Stimulated activated CD4-positive, alpha-beta T cell treated with anti-CD3 and anti-CD28 coated beads, TNF-alpha, amount 100 ng/mL, for 4 hours (primary cell): Measurements from ENCODE around the gene CNIH2.
"Not testable (repeated sequence)": the region's sequence is repeated elsewhere in the genome, so short reads cannot be mapped to it uniquely, and the experiment has no call there.

Experiments used
- DNase-seq, 3 experiments: peaks; one replicate each; pipeline ENCODE4 v3.0.0-alpha.2; 2020; ENCODE audit warnings: low read depth in 3 of 3

Gene CNIH2

DNA sequence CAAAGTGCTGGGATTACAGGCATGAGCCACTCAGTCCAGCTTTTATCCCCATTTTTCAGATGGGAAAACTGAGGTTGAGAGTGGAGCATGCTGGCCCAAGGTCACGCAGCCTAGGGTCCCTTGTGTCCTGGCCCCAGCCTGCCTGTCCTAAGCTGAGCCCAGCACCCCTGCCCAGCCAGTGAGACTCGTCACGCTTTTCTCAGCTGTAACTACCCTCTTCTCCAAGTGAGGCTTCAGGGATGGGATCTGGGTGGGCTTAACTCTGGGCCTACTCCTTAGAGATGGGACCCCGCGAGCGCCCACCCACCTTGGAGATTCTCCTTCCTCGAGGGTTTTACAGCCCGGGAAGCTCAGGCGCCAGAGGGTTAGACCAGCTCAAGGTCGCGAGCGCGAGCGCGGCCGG is 13.3 kb downstream of the CNIH2 start:
- no peak for DNase-seq

DNA sequence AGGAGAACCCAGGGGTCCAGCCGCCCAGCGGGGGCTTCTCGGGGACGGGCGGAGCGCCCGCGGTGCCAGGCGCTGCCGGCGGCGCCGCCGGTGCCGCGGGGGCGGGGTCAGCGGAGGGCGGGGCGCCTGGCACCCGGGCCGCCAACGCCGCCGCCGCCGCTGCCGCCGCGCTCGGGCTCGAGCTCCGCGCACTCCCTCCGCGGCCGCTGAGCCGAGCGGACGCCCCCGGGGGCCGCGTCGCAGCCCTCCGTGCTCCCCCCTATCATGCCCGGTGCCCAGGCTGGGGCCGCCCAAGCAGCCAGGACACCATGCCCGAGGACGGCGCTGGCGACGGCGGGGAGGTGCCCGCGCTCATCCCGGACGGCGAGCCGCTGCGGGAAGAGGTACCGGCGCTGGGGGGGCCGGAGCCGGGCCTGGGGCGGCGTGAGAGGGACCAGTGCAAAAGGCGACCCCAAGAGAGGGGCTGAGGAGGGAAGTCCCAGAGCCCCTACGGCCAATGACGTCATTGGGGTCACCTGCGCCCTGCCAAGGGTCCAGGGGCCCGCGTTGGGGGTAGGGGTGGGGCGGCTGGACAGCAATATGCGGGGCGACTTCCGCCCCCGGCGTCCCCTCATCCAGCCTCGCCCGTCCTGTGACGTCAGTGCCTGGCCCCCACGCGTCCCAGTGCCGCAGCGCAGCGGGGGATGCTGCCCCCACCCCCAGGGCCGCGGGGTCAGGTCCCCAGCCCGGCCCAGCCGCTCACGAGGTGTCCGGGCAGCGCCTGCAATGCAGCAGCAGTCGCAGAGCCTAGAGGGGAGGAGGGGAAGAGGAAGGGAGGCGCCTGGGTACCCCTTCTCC is 13.9 kb downstream of the CNIH2 start, which contains the start of gene TMEM151A:
Gene TMEM151A, plus strand, starts transcription at position 189 of the 837 bp plus-strand sequence. Its CDS starts 120 bp downstream, at position 309.
- DNase-seq = no peak

DNA sequence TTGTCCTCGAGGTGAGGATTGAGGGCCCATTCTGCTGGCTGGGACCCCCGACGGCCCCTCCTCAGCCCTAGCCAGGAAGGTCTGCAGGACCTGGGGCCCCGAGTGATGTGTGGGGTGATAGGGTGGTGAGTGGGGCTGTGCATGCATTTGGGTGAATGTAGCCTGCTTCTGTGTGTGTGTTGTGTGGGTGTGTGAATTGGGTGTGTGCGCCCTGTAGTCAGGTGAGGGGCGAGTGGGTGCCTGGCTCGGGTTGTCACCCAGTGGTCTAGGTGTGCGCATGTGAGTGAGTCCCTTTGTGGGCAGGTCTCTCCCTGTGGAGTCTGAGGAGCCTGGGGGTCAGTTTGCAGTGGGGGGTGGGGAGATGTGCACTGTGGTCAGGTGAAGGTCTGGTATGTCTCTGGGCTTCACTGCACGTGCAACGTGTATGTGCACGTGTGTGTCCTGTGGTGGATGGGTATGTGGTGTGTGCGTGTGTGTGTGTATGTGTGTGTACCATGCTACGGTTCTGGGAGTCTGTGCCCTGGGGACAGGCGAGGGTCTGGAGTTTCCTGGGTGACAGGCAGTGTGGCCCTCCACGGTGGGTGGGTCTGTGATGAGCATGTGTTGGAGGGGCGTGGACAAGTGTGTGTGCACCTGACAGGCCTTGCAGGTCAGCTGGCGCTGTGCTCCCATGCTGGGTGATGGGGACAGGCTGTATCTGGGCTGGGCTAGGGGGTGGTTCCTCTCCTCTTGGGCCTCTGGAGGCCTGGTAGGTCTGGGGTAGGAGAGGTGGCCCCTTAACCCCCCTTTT is 14.8 kb downstream of the CNIH2 start:
- DNase-seq = no peak

- no peak for DNase-seq
Observed at GRCh38 chr11:66293352-66293751, 15.4 kb downstream of the CNIH2 start.

GRCh38 chr11:66293777-66294625 is 16.0 kb downstream of the CNIH2 start:
- DNase-seq = no peak

GRCh38 chr11:66294626-66295620 is 16.9 kb downstream of the CNIH2 start:
- no peak for DNase-seq

DNA sequence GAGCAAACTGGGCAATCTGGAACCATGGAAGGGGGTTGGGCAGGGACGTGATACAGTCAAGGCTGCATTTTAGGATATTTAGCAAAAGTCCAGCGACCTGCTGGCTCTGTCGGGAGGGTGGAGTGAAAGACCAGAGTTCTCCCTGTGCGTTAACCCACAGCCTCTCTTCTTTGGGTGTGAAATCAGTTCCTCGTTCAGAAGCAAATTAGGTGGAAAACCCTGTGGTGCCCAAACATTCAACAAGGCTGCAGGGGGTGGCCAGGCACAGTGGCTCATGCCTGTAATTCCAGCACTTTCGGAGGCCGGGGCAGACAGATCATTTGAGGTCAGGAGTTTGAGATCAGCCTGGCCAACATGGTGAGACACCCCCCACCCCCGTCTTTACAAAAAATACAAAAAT is 19.6 kb downstream of the CNIH2 start:
- DNase-seq = no peak

DNA sequence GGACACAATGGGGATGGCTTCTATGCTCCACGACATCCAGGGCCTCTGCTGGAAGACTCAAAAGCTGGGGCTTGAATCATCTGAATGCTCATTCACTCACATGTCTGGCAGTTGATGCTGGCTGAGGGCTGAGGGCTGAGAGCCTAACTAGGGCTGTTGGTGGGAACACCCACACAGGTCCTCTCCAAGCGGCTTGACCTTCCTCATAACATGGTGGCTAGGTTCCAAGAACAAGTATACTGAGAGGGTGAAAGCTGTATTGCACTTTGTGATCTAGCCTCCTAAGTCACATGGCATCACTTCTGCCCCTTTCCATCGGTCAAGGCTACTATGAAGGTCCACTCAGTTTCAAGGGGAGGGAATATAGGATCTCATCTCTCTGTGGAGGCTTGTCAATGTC is 21.2 kb downstream of the CNIH2 start:
- DNase-seq = no peak

- no peak for DNase-seq
Observed at GRCh38 chr11:66302656-66303055, 24.7 kb downstream of the CNIH2 start.

- no peak for DNase-seq
Observed at GRCh38 chr11:66309475-66309874, 31.5 kb downstream of the CNIH2 start.

DNA sequence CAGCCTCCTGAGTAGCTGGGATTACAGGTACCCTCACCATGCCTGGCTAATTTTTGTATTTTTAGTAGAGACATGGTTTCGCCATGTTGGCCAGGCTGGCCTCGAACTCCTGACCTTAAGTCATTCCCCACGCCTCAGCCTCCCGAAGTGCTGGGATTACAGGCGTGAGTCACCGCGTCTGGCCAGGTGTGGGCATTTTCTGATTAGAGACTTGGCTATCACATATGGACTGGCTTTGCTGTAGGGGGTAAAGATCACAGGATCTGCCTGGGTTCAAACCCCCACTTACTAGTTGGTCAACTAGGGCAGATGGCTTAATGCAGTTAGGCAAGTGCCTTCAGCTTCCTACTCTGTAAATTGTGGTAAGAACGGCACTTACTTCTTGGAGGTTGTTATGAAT is 32.3 kb downstream of the CNIH2 start:
- DNase-seq = no peak

DNA sequence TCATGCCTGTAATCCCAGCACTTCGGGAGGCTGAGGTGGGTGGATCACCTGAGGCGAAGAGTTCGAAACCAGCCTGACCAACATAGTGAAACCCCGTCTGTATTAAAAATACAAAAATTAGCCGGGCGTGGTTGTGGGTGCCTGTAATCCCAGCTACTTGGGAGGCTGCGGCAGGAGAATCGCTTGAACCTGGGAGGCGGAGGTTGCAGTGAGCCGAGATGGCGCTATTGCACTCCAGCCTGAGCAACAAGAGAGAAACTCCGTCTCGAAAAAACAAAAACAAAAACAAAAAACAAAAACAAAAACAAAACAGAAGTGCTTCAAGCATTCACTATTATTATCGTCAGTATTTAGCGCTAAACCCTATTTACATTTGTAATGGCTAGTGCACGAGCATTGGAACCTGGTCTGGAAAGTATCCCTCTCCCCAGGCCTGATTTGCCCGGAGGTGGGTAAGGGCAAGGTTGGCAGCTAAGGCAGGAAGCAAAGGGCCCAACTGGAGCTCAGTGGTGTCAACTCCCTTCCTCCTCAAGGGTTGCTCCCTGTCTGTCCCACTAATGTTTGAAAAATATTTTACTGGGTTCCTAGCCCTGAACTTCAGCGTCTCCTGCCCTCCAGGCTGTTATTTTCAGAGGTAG is 32.9 kb downstream of the CNIH2 start:
- not testable (repeated sequence) for DNase-seq

DNA sequence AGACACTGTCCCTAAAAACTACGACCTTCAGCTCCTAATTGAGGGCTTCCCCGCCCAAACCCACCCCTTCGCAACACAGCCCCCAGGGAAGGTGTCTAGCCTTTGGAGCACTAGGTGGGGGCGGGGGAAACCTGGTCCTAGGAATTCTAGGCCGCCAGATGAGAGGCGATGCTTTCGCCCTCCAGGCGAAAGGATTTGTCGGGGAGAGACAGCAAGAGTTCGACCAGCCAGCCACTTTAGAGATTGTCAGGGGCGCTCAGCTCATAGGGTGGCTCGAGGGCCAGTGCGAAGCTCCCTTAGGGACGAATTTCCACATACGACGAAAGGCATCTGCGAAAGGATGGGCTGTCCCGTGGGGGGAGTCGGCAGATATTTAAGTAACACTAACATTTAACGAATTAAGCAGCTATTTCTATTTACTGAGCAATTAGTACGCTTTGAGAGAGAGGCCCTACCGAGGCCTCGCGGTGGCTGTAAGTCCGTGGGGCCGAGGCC is 33.5 kb downstream of the CNIH2 start:
- DNase-seq = no peak

DNA sequence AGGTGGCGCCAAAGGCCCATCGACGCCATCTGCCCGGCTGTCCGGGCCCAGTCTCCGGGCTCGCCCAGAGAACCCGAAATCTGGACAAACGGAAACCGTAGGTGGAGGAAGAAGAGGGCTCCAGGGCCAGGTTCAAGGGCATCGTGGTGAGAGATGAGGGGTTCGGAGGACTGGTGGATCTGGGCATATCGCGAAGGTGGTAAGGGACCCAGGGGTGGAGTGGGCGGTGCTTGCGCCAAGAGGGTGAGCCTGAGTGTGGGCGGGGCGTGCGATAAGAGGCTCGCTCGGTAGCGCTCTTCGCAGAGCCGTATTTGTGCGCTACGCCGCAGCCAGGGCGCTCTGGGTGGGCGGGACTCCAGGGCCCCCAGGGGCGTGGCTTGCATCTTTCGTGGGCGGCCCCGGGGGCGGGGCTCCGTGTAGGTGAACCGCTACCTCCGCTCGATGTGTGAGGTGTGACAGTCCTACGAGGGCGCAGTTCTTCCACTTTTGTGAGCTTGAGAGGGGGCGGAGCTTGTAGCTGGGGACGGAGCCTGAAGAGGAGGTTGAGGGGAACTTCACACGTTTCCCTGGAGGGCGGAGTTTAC is 34.1 kb downstream of the CNIH2 start:
- peak; percentile 90 to 98 (median 95) for DNase-seq

GRCh38 chr11:66312549-66313320 is 34.8 kb downstream of the CNIH2 start:
- peak; percentile 93 to 98 (median 97) for DNase-seq

DNA sequence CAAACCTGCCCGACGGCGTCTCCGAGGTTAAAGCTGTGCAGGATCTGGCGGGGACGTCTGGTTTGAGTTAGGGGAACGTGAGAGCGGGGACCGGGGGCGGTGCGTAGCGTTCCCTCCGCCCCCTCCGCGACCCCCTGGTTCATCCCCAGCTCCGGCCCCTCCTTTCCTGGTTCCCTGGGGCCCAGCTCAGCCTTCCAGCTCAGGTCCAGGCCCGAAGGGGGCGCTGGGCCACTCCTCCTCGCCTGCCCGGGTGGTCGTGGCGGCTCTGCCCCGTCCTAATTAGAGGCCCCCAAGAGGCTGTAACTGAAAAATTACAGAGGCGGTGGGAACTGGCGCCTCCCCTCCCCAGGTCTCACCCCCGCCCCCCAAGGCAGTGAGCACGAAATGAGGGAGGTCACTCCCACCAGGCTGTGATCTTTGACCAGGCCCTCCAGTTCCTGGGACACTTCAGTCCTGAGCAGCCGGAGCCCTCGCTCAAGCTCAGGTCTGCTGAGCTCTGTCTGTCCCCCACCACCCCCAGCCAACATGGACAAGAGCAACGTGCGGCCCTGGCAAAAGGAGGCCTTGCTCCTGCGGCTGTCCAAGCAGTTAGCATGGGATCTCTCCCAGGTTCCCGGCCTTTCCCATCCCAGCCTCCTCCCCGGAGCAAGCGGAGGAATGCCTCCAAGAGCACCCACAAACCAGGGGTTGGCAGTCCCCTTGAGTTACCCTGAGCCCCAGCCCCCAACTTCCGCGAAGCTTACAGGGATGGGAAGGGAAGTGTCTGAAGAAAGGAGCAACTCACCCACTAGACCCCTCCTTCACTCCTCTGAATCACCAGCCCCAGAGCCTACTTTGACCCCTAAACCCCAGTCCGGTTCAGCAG is 35.6 kb downstream of the CNIH2 start:
- no peak for DNase-seq

- no peak for DNase-seq
Observed at GRCh38 chr11:66314186-66314501, 36.2 kb downstream of the CNIH2 start.
